Retinal pigment epithelial cell (primary cell): ENCODE results near the gene PTPN1.
"Not testable (repeated sequence)": the region's sequence is repeated elsewhere in the genome, so short reads cannot be mapped to it uniquely, and the experiment has no call there.

Experiments used
- DNase-seq: peaks from one replicate; pipeline ENCODE4 v3.0.0-alpha.2; 2010; ENCODE audit warnings: low read depth
- H3K4me3 ChIP-seq: 2 replicates; pipeline ENCODE4 v1.5.1; 2011; ENCODE audit warnings: mild to moderate bottlenecking, low read length, control low read depth, moderate library complexity
- TF ChIP-seq, protein P1 (sequence below): conservative IDR thresholded peaks from 2 replicates; pipeline ENCODE4 v1.5.1; 2011; ENCODE audit warnings: low read depth, low read length, control low read depth, inconsistent platforms

PTPN1 gene

DNA sequence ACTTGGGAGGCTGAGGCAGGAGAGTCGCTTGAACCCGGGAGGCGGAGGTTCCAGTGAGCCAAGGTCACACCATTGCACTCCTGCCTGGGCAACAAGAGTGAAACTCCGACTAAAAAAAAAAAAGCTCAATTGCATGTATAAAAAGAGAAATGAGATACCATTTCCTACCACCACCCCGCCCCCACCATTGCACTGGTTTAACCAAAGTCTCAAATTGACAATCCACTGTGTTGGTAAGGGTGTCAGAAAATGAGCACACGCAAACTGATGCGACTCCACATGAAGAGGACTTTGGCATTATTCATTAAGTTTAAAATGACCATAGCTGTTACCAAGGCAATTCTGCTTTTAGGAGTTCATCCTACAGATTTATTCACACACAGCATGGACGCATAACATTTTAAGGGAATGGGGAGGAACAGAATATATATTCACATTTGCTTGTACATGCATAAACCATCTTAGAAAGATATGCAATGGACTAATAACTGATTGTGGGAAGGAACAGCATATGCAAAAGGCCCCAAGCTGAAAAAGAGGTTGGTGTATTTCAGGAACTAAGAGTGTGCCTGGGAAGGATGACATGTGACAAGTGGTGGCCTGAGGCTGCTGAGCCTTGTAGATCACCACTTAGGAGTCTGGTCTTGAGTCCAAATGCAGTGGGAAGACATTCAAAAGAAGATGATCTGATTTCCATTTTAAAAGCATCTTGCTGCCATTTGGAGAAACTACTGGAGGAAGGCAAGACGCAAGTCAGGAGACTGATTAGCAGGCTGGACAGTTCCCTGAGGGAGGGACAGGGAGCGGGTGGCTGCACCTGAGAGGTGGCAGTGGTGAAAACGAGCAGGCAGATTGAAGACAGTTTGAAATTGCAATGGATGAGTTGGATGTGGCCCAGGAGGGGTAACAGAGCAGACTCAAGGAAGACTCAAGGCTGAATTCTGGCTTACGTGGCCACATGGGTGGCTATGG, 37.2 kb upstream of the PTPN1 start:
- no peak overlapping the region for H3K4me3 ChIP-seq
- TF ChIP-seq, protein P1, sequence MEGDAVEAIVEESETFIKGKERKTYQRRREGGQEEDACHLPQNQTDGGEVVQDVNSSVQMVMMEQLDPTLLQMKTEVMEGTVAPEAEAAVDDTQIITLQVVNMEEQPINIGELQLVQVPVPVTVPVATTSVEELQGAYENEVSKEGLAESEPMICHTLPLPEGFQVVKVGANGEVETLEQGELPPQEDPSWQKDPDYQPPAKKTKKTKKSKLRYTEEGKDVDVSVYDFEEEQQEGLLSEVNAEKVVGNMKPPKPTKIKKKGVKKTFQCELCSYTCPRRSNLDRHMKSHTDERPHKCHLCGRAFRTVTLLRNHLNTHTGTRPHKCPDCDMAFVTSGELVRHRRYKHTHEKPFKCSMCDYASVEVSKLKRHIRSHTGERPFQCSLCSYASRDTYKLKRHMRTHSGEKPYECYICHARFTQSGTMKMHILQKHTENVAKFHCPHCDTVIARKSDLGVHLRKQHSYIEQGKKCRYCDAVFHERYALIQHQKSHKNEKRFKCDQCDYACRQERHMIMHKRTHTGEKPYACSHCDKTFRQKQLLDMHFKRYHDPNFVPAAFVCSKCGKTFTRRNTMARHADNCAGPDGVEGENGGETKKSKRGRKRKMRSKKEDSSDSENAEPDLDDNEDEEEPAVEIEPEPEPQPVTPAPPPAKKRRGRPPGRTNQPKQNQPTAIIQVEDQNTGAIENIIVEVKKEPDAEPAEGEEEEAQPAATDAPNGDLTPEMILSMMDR: no peak
- DNase-seq: no peak

DNA sequence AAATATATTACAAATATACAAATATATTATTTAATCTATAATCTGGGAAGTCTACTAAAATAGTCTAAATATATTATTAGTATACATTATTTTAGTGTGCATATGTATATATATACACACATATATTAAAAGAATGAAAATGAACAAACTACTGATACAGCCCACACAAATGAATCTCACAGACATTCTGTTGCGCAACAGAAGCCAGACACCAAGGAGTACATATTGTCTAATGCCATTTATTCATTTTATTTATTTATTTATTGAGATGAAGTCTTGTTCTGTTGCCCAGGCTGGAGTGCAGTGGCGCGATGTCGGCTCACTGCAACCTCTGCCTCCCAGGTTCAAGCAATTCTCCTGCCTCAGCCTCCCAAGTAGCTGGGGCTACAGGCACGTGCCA, 35.8 kb upstream of the PTPN1 start:
- not testable (repeated sequence) for H3K4me3 ChIP-seq, DNase-seq

DNA sequence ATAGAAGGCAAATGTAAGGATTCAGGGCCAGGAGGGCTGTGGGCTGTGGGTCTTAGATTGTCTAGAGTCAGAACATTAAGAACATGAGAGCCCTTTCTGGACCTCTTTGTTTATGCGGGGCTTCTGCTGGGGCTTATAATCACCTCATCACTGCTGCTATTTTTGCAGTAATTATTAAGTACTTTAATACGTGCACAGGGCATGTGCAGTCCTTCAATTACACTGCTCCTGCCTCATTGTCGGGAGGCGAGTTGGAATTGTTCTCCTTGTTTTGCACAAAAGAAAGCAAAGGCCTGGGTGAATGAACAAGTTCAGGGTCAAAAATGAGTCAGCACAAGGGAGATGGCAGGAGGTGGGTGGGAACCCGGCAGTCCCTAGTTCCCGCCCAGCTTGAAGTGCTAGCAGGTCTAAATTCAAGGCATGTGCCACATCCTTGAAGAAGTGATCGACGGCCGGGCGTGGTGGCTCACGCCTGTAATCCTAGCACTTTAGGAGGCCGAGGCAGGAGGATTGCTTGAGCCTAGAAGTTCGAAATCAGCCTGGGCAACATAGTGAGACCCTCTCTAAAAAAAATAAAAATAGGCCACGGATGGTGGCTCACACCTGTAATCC, 34.4 kb upstream of the PTPN1 start:
- TF ChIP-seq, protein P1: no peak
- DNase-seq: peak; percentile 58
- no peak overlapping the region for H3K4me3 ChIP-seq

DNA sequence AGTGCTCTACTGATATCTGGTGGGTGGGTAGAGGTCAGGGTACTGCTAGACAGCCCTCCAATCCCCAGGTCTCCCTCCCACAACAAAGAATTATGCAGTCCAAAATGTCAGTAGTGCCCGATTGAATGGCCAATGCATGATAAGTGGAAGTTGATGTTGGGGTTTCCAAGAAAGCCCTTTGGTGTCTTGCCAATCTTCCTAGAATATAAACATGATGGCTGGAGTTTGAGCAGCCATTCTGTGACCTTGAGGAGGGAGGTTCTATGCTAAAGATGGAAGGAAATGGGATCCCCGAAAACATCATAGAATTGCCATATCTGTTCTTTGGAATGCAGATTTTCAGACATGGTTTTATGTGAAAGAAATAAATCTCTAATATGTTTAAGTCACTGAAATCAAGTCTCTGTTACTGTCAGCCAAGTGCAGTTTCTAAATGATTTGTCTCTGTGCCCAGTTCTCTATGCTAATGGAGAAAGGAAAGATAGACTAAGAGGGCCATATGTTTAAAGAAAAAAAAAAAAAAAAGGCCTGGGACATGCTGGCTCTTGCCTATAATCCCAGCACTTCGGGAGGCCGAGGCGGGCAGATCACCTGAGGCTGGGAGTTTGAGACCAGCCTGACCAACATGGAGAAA, 32.8 kb upstream of the PTPN1 start:
- H3K4me3 ChIP-seq: no peak overlapping the region
- no peak for DNase-seq
- TF ChIP-seq, protein P1: no peak

DNA sequence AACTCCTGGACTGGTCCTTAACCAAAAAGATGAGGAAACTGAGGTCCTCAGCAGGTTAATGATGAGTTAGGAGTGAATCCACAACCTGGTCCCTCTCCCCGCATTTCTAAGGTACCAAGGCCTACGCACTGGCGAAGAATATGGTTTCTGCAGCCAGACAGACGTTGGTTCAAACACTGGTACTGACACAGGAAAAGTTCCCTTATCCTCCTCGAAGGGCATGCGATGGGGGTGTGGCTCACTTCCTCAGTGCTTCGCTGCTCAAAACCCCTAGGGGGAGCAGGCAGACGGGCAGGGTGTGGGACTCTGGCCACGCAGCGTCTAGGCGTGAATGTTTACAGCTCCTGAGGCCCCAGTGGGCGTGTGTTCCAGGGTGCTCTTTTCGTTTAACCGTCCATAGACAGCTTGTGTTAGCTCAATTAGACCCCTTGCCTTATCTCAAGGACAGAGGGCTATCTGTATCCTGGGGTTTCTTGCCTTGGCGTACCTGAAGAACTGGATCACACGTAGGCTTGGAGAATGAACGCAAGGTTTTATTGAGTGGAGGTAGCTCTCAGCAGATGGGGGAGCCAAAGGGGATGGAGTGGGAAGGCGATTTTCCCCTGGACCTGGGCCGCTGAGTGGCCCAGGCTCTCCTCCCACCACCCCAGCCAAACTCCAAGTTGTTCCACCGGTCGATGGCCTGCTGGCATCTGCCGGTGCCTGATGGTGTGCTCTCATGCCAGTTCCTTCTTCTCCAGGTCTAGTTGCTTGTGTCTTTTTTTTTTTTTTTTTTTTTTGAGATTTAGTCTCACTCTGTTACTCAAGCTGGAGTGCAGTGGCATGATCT, 31.8 kb upstream of the PTPN1 start:
- DNase-seq: no peak
- TF ChIP-seq, protein P1: peak; percentile 70
- no peak overlapping the region for H3K4me3 ChIP-seq

DNA sequence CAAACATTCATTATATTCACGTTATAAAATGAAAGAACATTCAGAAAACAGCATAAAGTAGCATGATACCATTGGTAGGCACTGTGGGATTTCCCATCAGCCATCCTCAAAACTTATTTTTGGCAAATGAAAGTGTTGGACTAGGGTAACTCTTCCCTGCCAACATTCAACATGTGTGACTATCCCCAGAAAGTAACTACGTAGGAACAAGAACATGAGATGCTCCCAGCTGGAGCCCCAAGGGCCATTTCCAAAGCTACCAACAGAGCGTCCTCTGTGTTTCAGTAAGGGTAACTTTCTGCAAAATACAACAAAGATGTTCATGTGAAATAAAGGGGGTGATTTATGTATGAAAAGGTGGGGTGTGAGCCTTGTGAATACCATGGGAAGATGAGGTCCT, 28.4 kb upstream of the PTPN1 start:
- TF ChIP-seq, protein P1: no peak
- no peak overlapping the region for H3K4me3 ChIP-seq

DNA sequence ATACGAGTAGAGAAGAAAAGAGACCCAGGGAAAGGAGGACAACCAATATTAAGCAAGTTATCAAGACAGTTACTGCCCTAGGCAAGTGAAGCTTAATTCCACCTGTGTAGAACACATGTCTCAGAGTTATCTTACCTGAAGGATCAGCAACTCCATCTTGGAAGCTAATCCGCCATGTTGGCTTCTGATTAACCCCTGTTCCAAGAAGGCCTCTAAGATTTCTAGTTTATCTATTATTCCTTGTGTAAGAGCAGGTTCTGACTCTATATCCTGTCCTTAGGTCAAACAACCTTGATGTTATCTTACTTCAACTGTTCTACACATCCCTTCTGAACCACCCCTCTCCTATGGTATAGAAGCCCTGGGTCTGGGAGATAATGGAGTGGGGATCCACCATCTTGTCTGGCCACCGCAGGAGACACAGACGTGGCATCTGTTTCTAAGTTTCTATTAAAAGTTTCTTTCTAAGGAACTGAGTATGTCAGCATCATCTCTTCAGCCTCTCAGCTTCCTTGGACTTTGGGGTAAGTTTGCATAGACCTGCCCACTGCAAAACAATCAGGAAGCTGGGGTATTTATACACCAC, 27.7 kb upstream of the PTPN1 start:
- TF ChIP-seq, protein P1: no peak
- DNase-seq: no peak
- H3K4me3 ChIP-seq: no peak overlapping the region

More for the DNA sequence above, 28.4 kb upstream of the PTPN1 start:
- DNase-seq: no peak
